Stimulated activated CD4-positive, alpha-beta T cell treated with anti-CD3 and anti-CD28 coated beads, TNF-alpha, amount 100 ng/mL, for 48 hours (primary cell): ENCODE data around the gene TBC1D5.

Experiments used
- DNase-seq, 3 donors: peaks; one replicate each; pipeline ENCODE4 v3.0.0-alpha.2; 2020; ENCODE audit warnings: low read depth in 3 of 3

Gene TBC1D5

GRCh38 chr3:17585394-17586325 is 156.8 kb downstream of the TBC1D5 start:
- no peak for DNase-seq

- DNase-seq, result no peak
Measured at GRCh38 chr3:17584066-17584465, 158.4 kb downstream of the TBC1D5 start.

GRCh38 chr3:17583530-17583929 is 158.9 kb downstream of the TBC1D5 start:
- no peak for DNase-seq

- DNase-seq, result no peak
Measured at GRCh38 chr3:17581421-17582080, 160.9 kb downstream of the TBC1D5 start.

- DNase-seq, result no peak
Measured at GRCh38 chr3:17580901-17581300, 161.5 kb downstream of the TBC1D5 start.

GRCh38 chr3:17579289-17580031 is 163.0 kb downstream of the TBC1D5 start:
- DNase-seq, result no peak

GRCh38 chr3:17577796-17578520 is 164.5 kb downstream of the TBC1D5 start:
- no peak for DNase-seq

- no peak for DNase-seq
Measured at GRCh38 chr3:17573396-17573795, 169.0 kb downstream of the TBC1D5 start.

GRCh38 chr3:17571686-17572085 is 170.7 kb downstream of the TBC1D5 start:
- no peak for DNase-seq

GRCh38 chr3:17562845-17563244 is 179.6 kb downstream of the TBC1D5 start:
- no peak for DNase-seq

GRCh38 chr3:17558565-17558964 is 183.9 kb downstream of the TBC1D5 start:
- no peak for DNase-seq

GRCh38 chr3:17557749-17558463 is 184.5 kb downstream of the TBC1D5 start:
- no peak for DNase-seq

GRCh38 chr3:17555525-17555924 is 186.9 kb downstream of the TBC1D5 start:
- no peak for DNase-seq

GRCh38 chr3:17554078-17554477 is 188.4 kb downstream of the TBC1D5 start:
- no peak for DNase-seq

- no peak for DNase-seq
Measured at GRCh38 chr3:17553080-17553479, 189.4 kb downstream of the TBC1D5 start.

- DNase-seq, result no peak
Measured at GRCh38 chr3:17552351-17552750, 190.1 kb downstream of the TBC1D5 start.

- DNase-seq, result no peak
Measured at GRCh38 chr3:17551895-17552294, 190.5 kb downstream of the TBC1D5 start.

- no peak for DNase-seq
Measured at GRCh38 chr3:17551333-17551732, 191.1 kb downstream of the TBC1D5 start.

GRCh38 chr3:17550624-17551023 is 191.8 kb downstream of the TBC1D5 start:
- DNase-seq, result no peak

- DNase-seq, result no peak
Measured at GRCh38 chr3:17546500-17547255, 195.8 kb downstream of the TBC1D5 start.
